ENCODE data around the gene MYH15. TPM values are rescaled to one million over a fixed set of nuclear protein-coding genes. Genes with fewer than 3 reads are reported as not detected.

MYH15 gene
- total RNA-seq, 1 donor from 2014 or later: 0.36 TPM

GRCh38 chr3:108473711-108474110, 36.7 kb downstream of the MYH15 start:
- Mint-ChIP-seq H3K4me3 (no peak overlapping the region), H3K27me3 (ENCODE audit: low read depth) (no peaks in the 10 kb centered on the region), H3K36me3 (no peaks in the 10 kb centered on the region), H3K9me3 (no peaks in the 10 kb centered on the region), H3K27ac (no peak overlapping the region), H3K4me1 (peaks cover 23% of the 10 kb centered on the region)
- DNase-seq (ENCODE audit: low spot score in 2 of 2, unreplicated experiment in 2 of 2): no peak
- no peak for TF ChIP-seq CTCF (IDR thresholded peaks at IDR 0.05; ENCODE audit: unreplicated experiment)

GRCh38 chr3:108472001-108472591, 38.3 kb downstream of the MYH15 start:
- no peak overlapping the region for H3K4me3 Mint-ChIP-seq
- DNase-seq (ENCODE audit: low spot score in 2 of 2, unreplicated experiment in 2 of 2): no peak
- no peak overlapping the region for H3K27ac Mint-ChIP-seq

GRCh38 chr3:108471426-108471825, 39.0 kb downstream of the MYH15 start:
- DNase-seq (ENCODE audit: low spot score in 2 of 2, unreplicated experiment in 2 of 2): no peak
- Mint-ChIP-seq H3K4me1 (peaks cover 22% of the 10 kb centered on the region), H3K36me3 (no peaks in the 10 kb centered on the region), H3K9me3 (no peaks in the 10 kb centered on the region), H3K27ac (no peak overlapping the region), H3K4me3 (no peak overlapping the region), H3K27me3 (ENCODE audit: low read depth) (no peaks in the 10 kb centered on the region)
- TF ChIP-seq CTCF (IDR thresholded peaks at IDR 0.05; ENCODE audit: unreplicated experiment): no peak

More at GRCh38 chr3:108472001-108472591, 38.3 kb downstream of the MYH15 start:
- Mint-ChIP-seq H3K27me3 (ENCODE audit: low read depth) (no peaks in the 10 kb centered on the region), H3K4me1 (peaks cover 22% of the 10 kb centered on the region), H3K9me3 (no peaks in the 10 kb centered on the region), H3K36me3 (no peaks in the 10 kb centered on the region)
- TF ChIP-seq CTCF (IDR thresholded peaks at IDR 0.05; ENCODE audit: unreplicated experiment): no peak

GRCh38 chr3:108469126-108469525, 41.3 kb downstream of the MYH15 start:
- Mint-ChIP-seq H3K4me1 (peaks cover 19% of the 10 kb centered on the region), H3K27ac (no peak overlapping the region), H3K27me3 (ENCODE audit: low read depth) (no peaks in the 10 kb centered on the region), H3K36me3 (no peaks in the 10 kb centered on the region), H3K4me3 (no peak overlapping the region), H3K9me3 (no peaks in the 10 kb centered on the region)
- no peak for TF ChIP-seq CTCF (IDR thresholded peaks at IDR 0.05; ENCODE audit: unreplicated experiment)
- no peak for DNase-seq (ENCODE audit: low spot score in 2 of 2, unreplicated experiment in 2 of 2)

GRCh38 chr3:108468577-108468976, 41.8 kb downstream of the MYH15 start:
- H3K9me3 Mint-ChIP-seq: no peaks in the 10 kb centered on the region
- H3K27me3 Mint-ChIP-seq (ENCODE audit: low read depth): no peaks in the 10 kb centered on the region
- H3K27ac Mint-ChIP-seq: no peak overlapping the region
- no peak for TF ChIP-seq CTCF (IDR thresholded peaks at IDR 0.05; ENCODE audit: unreplicated experiment)
- no peak overlapping the region for H3K4me3 Mint-ChIP-seq
- no peaks in the 10 kb centered on the region for H3K36me3 Mint-ChIP-seq
- peaks cover 14% of the 10 kb centered on the region for H3K4me1 Mint-ChIP-seq
- no peak for DNase-seq (ENCODE audit: low spot score in 2 of 2, unreplicated experiment in 2 of 2)

GRCh38 chr3:108462899-108463298, 47.5 kb downstream of the MYH15 start:
- no peak for TF ChIP-seq CTCF (IDR thresholded peaks at IDR 0.05; ENCODE audit: unreplicated experiment)
- H3K9me3 Mint-ChIP-seq: no peaks in the 10 kb centered on the region
- H3K4me1 Mint-ChIP-seq: peaks cover 7% of the 10 kb centered on the region
- H3K27ac Mint-ChIP-seq: no peak overlapping the region
- no peak overlapping the region for H3K4me3 Mint-ChIP-seq
- no peaks in the 10 kb centered on the region for H3K36me3 Mint-ChIP-seq
- no peak for DNase-seq (ENCODE audit: low spot score in 2 of 2, unreplicated experiment in 2 of 2)
- no peaks in the 10 kb centered on the region for H3K27me3 Mint-ChIP-seq (ENCODE audit: low read depth)

Data from mesothelial cell of epicardium (in vitro differentiated cells).